ES-I3 (cell line): ENCODE data around the gene ZNF107.
"Not testable (repeated sequence)": the region's sequence is repeated elsewhere in the genome, so short reads cannot be mapped to it uniquely, and the experiment has no call there.

Source experiments
- H3K36me3 ChIP-seq: 2 replicates; pipeline ENCODE4 v1.6.1; 2013; ENCODE audit warnings: mild to moderate bottlenecking, low read length, control low read depth, moderate library complexity; ENCODE audit not compliant: insufficient read depth
- H3K4me1 ChIP-seq: 2 replicates; pipeline ENCODE4 v1.6.1; 2013; ENCODE audit warnings: mild to moderate bottlenecking, control low read depth, low read length; ENCODE audit not compliant: insufficient read depth
- H3K9ac ChIP-seq: 2 replicates; pipeline ENCODE4 v1.6.1; 2013; ENCODE audit warnings: low read depth, mild to moderate bottlenecking, low read length, moderate library complexity
- H3K9me3 ChIP-seq: 2 replicates; pipeline ENCODE4 v1.6.1; 2013; ENCODE audit warnings: mild to moderate bottlenecking, low read length, moderate library complexity; ENCODE audit not compliant: control insufficient read depth, insufficient read depth

ZNF107 gene

GRCh38 chr7:64637521-64638445 is 28.1 kb upstream of the ZNF107 start:
- H3K9me3 ChIP-seq: no peaks in the 10 kb centered on the region
- no peaks in the 10 kb centered on the region for H3K4me1 ChIP-seq
- H3K36me3 ChIP-seq: no peaks in the 10 kb centered on the region
- no peak overlapping the region for H3K9ac ChIP-seq

GRCh38 chr7:64638822-64639221 is 27.1 kb upstream of the ZNF107 start:
- Histone ChIP-seq H3K9ac (no peak overlapping the region), H3K4me1 (no peaks in the 10 kb centered on the region), H3K36me3 (no peaks in the 10 kb centered on the region), H3K9me3 (no peaks in the 10 kb centered on the region)

DNA sequence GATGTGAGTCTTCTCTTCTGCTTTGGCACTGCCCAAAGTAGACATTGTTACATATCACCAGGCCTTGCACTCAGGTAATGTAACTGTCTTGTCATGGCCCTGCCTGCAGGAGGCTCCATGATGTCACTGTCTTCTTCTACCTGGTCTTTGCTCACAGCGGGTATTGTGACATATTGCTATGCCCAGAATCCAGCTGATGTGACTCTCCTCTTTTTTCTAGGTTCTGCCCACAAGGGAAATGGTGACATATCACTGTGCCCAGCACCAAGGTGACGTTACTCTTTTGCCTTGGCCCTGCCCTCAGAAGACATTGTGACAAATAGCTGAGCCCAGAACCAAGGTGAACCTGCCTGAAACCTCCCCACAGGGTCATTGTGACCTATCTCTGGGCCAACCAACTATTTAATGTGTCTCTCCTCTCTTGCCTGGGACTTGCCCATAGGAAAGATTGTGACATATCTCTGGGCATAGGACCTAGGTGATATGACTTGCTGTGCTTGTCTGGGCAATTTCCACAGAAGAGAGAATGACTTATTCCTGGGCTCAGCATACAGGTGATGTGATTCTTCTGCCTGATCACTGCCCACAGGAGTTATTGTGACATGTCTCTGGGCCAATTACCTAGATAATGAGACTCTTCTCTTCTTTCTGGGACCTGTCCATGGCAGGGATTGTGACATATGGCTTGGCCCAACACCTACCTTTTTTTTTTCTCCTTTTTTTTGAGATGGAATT is 26.5 kb upstream of the ZNF107 start:
- no peaks in the 10 kb centered on the region for H3K9me3 ChIP-seq
- H3K4me1 ChIP-seq: no peaks in the 10 kb centered on the region
- H3K9ac ChIP-seq: no peak overlapping the region
- no peaks in the 10 kb centered on the region for H3K36me3 ChIP-seq

GRCh38 chr7:64640504-64640903 is 25.4 kb upstream of the ZNF107 start:
- no peak overlapping the region for H3K9ac ChIP-seq
- no peaks in the 10 kb centered on the region for H3K4me1 ChIP-seq
- H3K9me3 ChIP-seq: no peaks in the 10 kb centered on the region
- no peaks in the 10 kb centered on the region for H3K36me3 ChIP-seq

GRCh38 chr7:64642046-64642445 is 23.9 kb upstream of the ZNF107 start:
- H3K4me1 ChIP-seq: no peaks in the 10 kb centered on the region
- no peaks in the 10 kb centered on the region for H3K9me3 ChIP-seq
- no peaks in the 10 kb centered on the region for H3K36me3 ChIP-seq
- H3K9ac ChIP-seq: no peak overlapping the region

DNA sequence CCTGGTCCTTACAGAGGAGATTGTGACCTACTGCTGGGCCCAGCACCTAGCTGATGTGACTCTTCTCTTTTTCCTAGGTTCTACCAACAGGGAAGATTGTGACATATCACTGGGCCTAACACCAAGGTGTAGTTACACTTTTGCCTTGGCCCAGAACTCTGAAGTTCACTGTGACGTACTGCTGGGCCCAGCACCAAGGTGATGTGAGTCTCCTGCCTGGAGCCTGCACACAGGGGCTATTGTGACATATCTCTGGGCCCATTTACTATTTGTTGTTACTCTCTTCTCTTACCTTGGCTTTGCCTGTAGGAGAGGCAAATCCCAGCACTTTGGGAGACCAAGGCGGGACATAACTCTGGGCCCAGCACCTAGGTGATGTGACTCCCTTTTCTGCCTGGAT is 23.1 kb upstream of the ZNF107 start:
- Histone ChIP-seq H3K36me3 (no peaks in the 10 kb centered on the region), H3K4me1 (no peaks in the 10 kb centered on the region), H3K9ac (no peak overlapping the region), H3K9me3 (no peaks in the 10 kb centered on the region)

DNA sequence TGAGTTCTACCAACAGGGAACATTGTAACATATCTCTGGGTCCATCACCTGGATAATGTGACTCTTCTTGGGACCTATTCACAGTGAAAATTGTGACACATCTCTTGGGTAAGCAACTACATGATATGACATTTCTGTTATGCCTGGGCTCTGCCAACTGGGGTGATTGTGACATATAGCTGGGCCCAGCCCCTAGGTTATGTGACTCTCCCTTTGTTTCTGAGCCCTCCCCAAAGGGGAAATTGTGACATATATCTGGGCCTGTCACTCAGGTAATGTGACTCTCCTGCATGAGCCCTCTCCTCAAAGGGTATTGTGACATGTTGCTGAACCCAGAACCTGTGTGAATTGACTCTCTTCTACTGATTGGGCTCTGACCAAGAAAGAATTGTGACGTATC is 22.4 kb upstream of the ZNF107 start:
- Histone ChIP-seq H3K36me3 (no peaks in the 10 kb centered on the region), H3K4me1 (no peaks in the 10 kb centered on the region), H3K9me3 (no peaks in the 10 kb centered on the region), H3K9ac (no peak overlapping the region)

DNA sequence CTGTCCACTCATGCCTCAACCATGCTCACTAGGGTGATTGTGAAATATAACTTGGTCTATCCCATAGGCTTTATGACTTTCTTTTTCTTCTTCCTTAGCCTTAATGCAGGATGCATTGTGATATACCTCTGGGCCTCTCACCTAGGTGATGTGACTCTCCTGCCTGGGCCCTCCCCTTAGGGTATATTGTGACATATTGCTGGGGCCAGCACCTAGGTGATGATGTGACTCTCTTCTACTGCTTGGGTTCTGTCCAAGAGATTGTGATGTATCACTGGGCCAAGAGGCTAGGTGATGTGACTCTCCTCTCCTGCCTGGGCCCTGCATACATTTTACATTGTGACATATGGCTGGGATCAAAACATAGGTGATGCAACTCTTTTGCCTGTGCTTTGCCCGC is 14.7 kb upstream of the ZNF107 start:
- H3K4me1 ChIP-seq: no peaks in the 10 kb centered on the region
- no peaks in the 10 kb centered on the region for H3K9me3 ChIP-seq
- H3K9ac ChIP-seq: no peak overlapping the region
- no peaks in the 10 kb centered on the region for H3K36me3 ChIP-seq

GRCh38 chr7:64651632-64652165 is 14.2 kb upstream of the ZNF107 start:
- Histone ChIP-seq H3K9ac (no peak overlapping the region), H3K4me1 (no peaks in the 10 kb centered on the region), H3K36me3 (no peaks in the 10 kb centered on the region), H3K9me3 (no peaks in the 10 kb centered on the region)

- no peak overlapping the region for H3K9ac ChIP-seq
- H3K4me1 ChIP-seq: no peaks in the 10 kb centered on the region
- H3K36me3 ChIP-seq: no peaks in the 10 kb centered on the region
- no peaks in the 10 kb centered on the region for H3K9me3 ChIP-seq
These were observed 12.1 kb upstream of the ZNF107 start for GRCh38 chr7:64653721-64654401.

GRCh38 chr7:64654796-64655548 is 11.0 kb upstream of the ZNF107 start:
- Histone ChIP-seq H3K4me1 (no peaks in the 10 kb centered on the region), H3K9ac (no peak overlapping the region), H3K36me3 (no peaks in the 10 kb centered on the region), H3K9me3 (no peaks in the 10 kb centered on the region)

DNA sequence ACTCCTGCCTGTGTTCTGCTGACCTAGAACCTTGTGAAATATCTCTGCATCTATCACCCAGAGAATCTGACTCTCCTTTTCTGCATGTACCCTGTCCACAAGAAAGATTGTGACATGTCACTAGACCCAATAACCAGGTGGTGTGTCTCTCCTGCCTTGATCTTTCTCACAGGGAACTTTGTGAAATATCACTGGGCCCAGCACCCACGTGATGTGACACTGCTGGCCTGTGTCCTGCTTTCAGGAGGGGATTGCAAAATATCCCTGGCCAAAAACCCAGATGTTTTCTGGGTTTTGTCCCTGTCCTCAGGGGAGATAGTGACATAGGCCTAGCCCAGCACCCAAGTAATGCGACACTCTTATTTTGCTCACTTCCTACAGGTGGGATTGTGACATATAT is 10.1 kb upstream of the ZNF107 start:
- Histone ChIP-seq H3K9ac (no peak overlapping the region), H3K9me3 (no peaks in the 10 kb centered on the region), H3K4me1 (no peaks in the 10 kb centered on the region), H3K36me3 (no peaks in the 10 kb centered on the region)

DNA sequence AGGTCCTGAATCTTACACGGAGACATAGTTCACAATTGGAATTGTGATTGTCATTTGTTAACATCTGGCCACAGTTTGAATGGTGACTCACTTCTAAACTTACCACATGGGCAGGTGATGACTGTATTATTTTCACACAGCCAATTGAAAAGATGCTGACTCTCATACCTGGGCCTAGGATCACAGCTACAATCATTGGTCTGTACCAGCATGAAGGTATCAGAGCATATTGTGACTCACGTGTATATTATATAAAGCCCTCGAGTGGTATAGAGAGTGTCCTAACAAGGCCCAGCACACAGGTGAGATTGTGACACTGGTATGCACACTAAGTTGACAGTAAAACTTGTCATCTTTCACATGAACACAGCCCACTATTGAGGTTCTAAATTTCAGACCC is 9.4 kb upstream of the ZNF107 start:
- H3K4me1 ChIP-seq: no peaks in the 10 kb centered on the region
- H3K9ac ChIP-seq: no peak overlapping the region
- no peaks in the 10 kb centered on the region for H3K9me3 ChIP-seq
- no peaks in the 10 kb centered on the region for H3K36me3 ChIP-seq

GRCh38 chr7:64662091-64662490 is 3.8 kb upstream of the ZNF107 start:
- not testable (repeated sequence) for H3K9ac ChIP-seq, H3K36me3 ChIP-seq, H3K9me3 ChIP-seq, H3K4me1 ChIP-seq
